Caco-2 (cell line): ENCODE results near the gene GOLGA6L6. TPM values are rescaled to one million over a fixed set of nuclear protein-coding genes. Genes with fewer than 3 reads are reported as not detected.
"Not testable (repeated sequence)": the region's sequence is repeated elsewhere in the genome, so short reads cannot be mapped to it uniquely, and the experiment has no call there.

Source experiments
- BruUV-seq: library from RNA; stranded (reverse); fragments of 400-500 nt; replicated peaks from 2 replicates; lab custom pipeline; 2021; lab: Mats Ljungman, UMichigan
- CTCF ChIA-PET: fragments of 300-600 bp; sonication (Branson Sonifier 250); formaldehyde crosslinking; loops from one replicate; lab custom pipeline; 2022; ENCODE audit warnings: antibody characterized with exemption; lab: Charles Lee
- POLR2A ChIA-PET: fragments of 300-600 bp; sonication (Branson Sonifier 250); formaldehyde crosslinking; loops from one replicate; lab custom pipeline; 2022; ENCODE audit warnings: antibody characterized with exemption; lab: Charles Lee
- DNase-seq, 2 experiments: peaks; one replicate each; pipeline versions ENCODE4 v3.0.0 to v3.0.0-alpha.2; 2020 to 2022
- H3K27me3 ChIP-seq: replicated peaks from 2 replicates; pipeline ENCODE4 v1.6.0; 2011; ENCODE audit warnings: low read length; ENCODE audit not compliant: control insufficient read depth, insufficient read depth
- H3K36me3 ChIP-seq: 2 replicates; pipeline ENCODE4 v1.5.1; 2011; ENCODE audit warnings: low read length; ENCODE audit not compliant: control insufficient read depth, insufficient read depth
- H3K4me1 ChIP-seq: fragments of 250-450 bp; sonication (Bioruptor Pico); 2 replicates; pipeline ENCODE4 v1.5.1; 2020; ENCODE audit warnings: mild to moderate bottlenecking
- H3K4me3 ChIP-seq: 2 replicates; pipeline ENCODE4 v1.5.1; 2011; ENCODE audit warnings: low read depth, mild to moderate bottlenecking, control low read depth, low read length
- H3K9me3 ChIP-seq: fragments of 250-450 bp; sonication (Bioruptor Pico); 2 replicates; pipeline ENCODE4 v1.5.1; 2020; ENCODE audit warnings: mild to moderate bottlenecking, moderate library complexity
- H3K27ac Mint-ChIP-seq: one replicate; pipeline ENCODE4 v1.8.0; 2022; ENCODE audit warnings: mixed read lengths; ENCODE audit not compliant: unreplicated experiment
- H3K27me3 Mint-ChIP-seq: one replicate; pipeline ENCODE4 v1.8.0; 2022; ENCODE audit warnings: mixed read lengths; ENCODE audit not compliant: insufficient read depth, unreplicated experiment
- H3K36me3 Mint-ChIP-seq: one replicate; pipeline ENCODE4 v1.8.0; 2022; ENCODE audit warnings: mild to moderate bottlenecking, mixed read lengths; ENCODE audit not compliant: insufficient read depth, unreplicated experiment
- H3K4me1 Mint-ChIP-seq: one replicate; pipeline ENCODE4 v1.8.0; 2022; ENCODE audit warnings: low read depth, mixed read lengths; ENCODE audit not compliant: unreplicated experiment
- H3K4me3 Mint-ChIP-seq: one replicate; pipeline ENCODE4 v1.8.0; 2022; ENCODE audit warnings: mild to moderate bottlenecking, moderate library complexity, mixed read lengths; ENCODE audit not compliant: unreplicated experiment
- H3K9me3 Mint-ChIP-seq: one replicate; pipeline ENCODE4 v1.8.0; 2022; ENCODE audit warnings: mixed read lengths; ENCODE audit not compliant: unreplicated experiment
- intact Hi-C: fragments of 100-400 bp; cut with micrococcal nuclease; formaldehyde crosslinking; loops from one replicate; pipeline ENCODE4 v1.10.0; 2022; ENCODE audit not compliant: unreplicated experiment
- total RNA-seq: library from RNA; stranded (reverse); gene quantifications from 2 replicates; pipeline ENCODE4 v1.2.3, GENCODE V29; 2022

GOLGA6L6 gene
- total RNA-seq, 1 experiment from 2014 or later = not detected

- BruUV-seq, POLR2A ChIA-PET, intact Hi-C loops, H3K27me3 ChIP-seq, H3K9me3 Mint-ChIP-seq, H3K36me3 Mint-ChIP-seq, H3K4me3 Mint-ChIP-seq, CTCF ChIA-PET, H3K4me1 Mint-ChIP-seq, H3K4me3 ChIP-seq, H3K4me1 ChIP-seq, H3K9me3 ChIP-seq, H3K27me3 Mint-ChIP-seq, DNase-seq, H3K36me3 ChIP-seq, H3K27ac Mint-ChIP-seq: not testable (repeated sequence)
Measured at GRCh38 chr15:20492598-20492997, 49.0 kb downstream of the GOLGA6L6 start.

GRCh38 chr15:20489320-20489719 lies 52.3 kb downstream of the GOLGA6L6 start:
- H3K36me3 Mint-ChIP-seq, H3K4me1 Mint-ChIP-seq, CTCF ChIA-PET, H3K27ac Mint-ChIP-seq, POLR2A ChIA-PET, DNase-seq, H3K9me3 ChIP-seq, H3K36me3 ChIP-seq, intact Hi-C loops, H3K4me3 Mint-ChIP-seq, H3K4me1 ChIP-seq, H3K4me3 ChIP-seq, H3K9me3 Mint-ChIP-seq, H3K27me3 Mint-ChIP-seq, BruUV-seq, H3K27me3 ChIP-seq: not testable (repeated sequence)
